AG04449 (cell line): ENCODE data around the gene CACNG5.
A peak's percentile ranks its signal among the peaks of the same experiment; 100 is the strongest.

ENCODE experiments used
- CTCF ChIA-PET: fragments of 350-600 bp; formaldehyde crosslinking; extraction: SDS; loops from one replicate; lab custom pipeline; 2021; ENCODE audit warnings: antibody characterized with exemption; lab: Yijun Ruan, JAX
- POLR2A ChIA-PET: fragments of 400-600, 350-600 bp; formaldehyde crosslinking; extraction: SDS; loops from one replicate; lab custom pipeline; 2020; ENCODE audit warnings: antibody characterized with exemption, inconsistent platforms; lab: Yijun Ruan, JAX
- DNase-seq: peaks from one replicate; pipeline ENCODE4 v3.0.0-alpha.2; 2010; ENCODE audit warnings: low read depth, low spot score
- H3K4me3 ChIP-seq: 2 replicates; pipeline ENCODE4 v1.5.1; 2011; ENCODE audit warnings: low read depth, mild to moderate bottlenecking, control low read depth, low read length
- CTCF ChIP-seq: IDR thresholded peaks from one replicate; pipeline ENCODE4 v1.5.1; 2011; ENCODE audit warnings: mild to moderate bottlenecking, moderate library complexity, low read length, control low read depth, inconsistent platforms; ENCODE audit not compliant: insufficient read depth; ENCODE audit errors: missing control alignments

The CACNG5 gene

GRCh38 chr17:66909804-66910373 lies 75.0 kb downstream of the CACNG5 start:
- ChIA-PET CTCF (interaction anchor here (0.8 to 2.5 kb wide), 8 partner anchors 10 to 249 kb away, joined by 3 to 16 read pairs (median 5); no protein-coding TSS in a partner anchor), POLR2A (no interaction called here)
- DNase-seq: no peak
- no peak for TF ChIP-seq CTCF
- no peak overlapping the region for H3K4me3 ChIP-seq

GRCh38 chr17:66910651-66911285 lies 75.9 kb downstream of the CACNG5 start:
- no peak for TF ChIP-seq CTCF
- CTCF ChIA-PET: interaction anchor here (0.7 to 1.7 kb wide), 3 partner anchors 11 to 710 kb away, joined by 3 to 6 read pairs (median 5); no protein-coding TSS in a partner anchor
- POLR2A ChIA-PET: no interaction called here
- H3K4me3 ChIP-seq: no peak overlapping the region
- DNase-seq: no peak

GRCh38 chr17:66915204-66915611 lies 80.3 kb downstream of the CACNG5 start:
- no peak overlapping the region for H3K4me3 ChIP-seq
- ChIA-PET CTCF (interaction anchor here (0.8 to 4.0 kb wide), 4 partner anchors 10 to 243 kb away, joined by 3 to 21 read pairs (median 8); no protein-coding TSS in a partner anchor), POLR2A (no interaction called here)
- TF ChIP-seq CTCF: peak; percentile 59
- no peak for DNase-seq

DNA sequence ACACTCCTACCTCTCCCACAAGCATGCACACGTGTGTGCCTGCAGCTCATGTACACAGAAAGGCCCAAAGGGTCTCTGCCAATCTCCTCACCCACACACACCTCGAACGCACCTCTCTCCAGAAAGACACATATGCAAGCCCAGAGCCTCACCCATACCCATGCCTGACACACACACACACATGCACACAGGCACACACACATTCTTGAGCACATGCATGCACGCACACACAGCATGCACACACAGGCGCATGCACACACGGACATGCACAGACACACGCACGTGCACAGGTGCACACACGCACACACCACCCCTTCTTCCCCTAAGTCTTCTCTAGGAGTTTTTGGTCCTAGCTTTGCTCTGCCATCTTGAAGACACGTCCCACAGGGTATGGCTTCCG lies 80.9 kb downstream of the CACNG5 start:
- TF ChIP-seq CTCF: no peak
- ChIA-PET POLR2A (no interaction called here), CTCF (interaction anchor here (1.1 to 4.0 kb wide), 4 partner anchors 9 to 242 kb away, joined by 3 to 21 read pairs (median 14); no protein-coding TSS in a partner anchor)

DNA sequence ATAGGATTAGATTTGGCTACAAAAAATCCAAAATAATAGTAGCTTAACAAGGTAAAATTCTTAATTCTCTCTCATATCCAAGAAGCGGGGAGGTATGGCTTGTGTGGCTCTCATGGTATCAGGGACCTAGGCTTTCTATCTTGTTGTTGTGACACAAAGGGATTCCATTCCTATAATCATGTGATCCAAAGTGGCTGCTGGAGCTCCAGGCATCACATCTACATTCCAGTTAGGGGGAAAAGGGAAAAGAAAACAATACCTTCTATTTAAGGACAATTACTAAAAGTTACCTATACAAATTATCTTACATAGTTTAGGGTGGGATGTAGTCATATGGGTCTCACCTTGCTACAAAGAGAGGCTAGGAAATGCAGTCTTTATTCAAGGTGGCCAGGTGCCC lies 82.0 kb downstream of the CACNG5 start:
- POLR2A ChIA-PET: no interaction called here
- H3K4me3 ChIP-seq: no peak overlapping the region
- CTCF ChIA-PET: interaction anchor here (0.8 to 4.0 kb wide), 7 partner anchors 8 to 717 kb away, joined by 3 to 21 read pairs (median 4); no protein-coding TSS in a partner anchor
- TF ChIP-seq CTCF: no peak
- DNase-seq: no peak

More for the DNA sequence above, 80.9 kb downstream of the CACNG5 start:
- DNase-seq: no peak
- H3K4me3 ChIP-seq: no peak overlapping the region

DNA sequence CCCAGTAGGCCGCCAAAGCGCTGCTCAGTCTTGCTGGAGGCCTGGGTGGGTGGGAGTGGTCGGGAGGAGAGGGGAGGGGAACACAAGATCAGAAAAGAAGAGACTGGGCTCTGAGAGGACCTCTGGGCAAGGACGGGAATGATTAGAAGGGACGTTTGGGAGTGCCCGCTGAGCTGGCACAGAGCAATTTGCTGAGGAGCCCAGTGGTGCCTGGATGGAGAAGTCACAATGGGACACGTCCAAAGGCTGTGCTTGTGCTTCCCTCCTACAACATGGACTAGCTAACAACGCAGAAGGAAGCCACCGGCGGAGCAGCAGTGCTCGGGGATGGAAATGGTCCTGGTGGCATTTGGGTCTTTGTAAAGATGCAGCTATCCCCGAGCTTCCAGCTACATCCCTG lies 84.0 kb downstream of the CACNG5 start:
- ChIA-PET CTCF (interaction anchor here (0.8 to 3.6 kb wide), 3 partner anchors 11 to 19 kb away, joined by 3 to 18 read pairs (median 3); no protein-coding TSS in a partner anchor), POLR2A (no interaction called here)
- DNase-seq: no peak
- H3K4me3 ChIP-seq: no peak overlapping the region
- TF ChIP-seq CTCF: no peak
